ENCODE data around the gene FAM133A. TPM values are rescaled to one million over a fixed set of nuclear protein-coding genes. Genes with fewer than 3 reads are reported as not detected.

FAM133A gene
- total and polyA plus RNA-seq, 2 donors (not counting 1 experiment from before 2014, with no cell fraction given), result not detected

- Mint-ChIP-seq H3K27ac (no peak within 1 kb of the TSS), H3K4me1 (peaks cover 6% of the 10 kb centered on the region), H3K27me3 (no peaks in the 10 kb centered on the region), H3K9me3 (ENCODE audit: insufficient read depth) (no peaks in the 10 kb centered on the region), H3K4me3 (peak within 1 kb of the TSS; percentile 85)
- CTCF ChIA-PET, result no interaction called here
- WGBS (ENCODE audit: insufficient coverage), result 3% methylated on average over 33 of the region's 51 CpGs
- Histone ChIP-seq H3K4me1 (ENCODE audit: control insufficient read depth in 2 of 2, insufficient read depth in 2 of 2, low read length in 2 of 2) (peaks cover 6 to 10% of the 10 kb centered on the region in 2 donors), H3K4me3 (ENCODE audit: control extremely low read depth in 1 of 5, extremely low read depth in 1 of 5, insufficient read depth in 1 of 5, low read depth in 2 of 5, low read length in 4 of 5) (peak within 1 kb of the TSS; percentile 15 to 56 (median 35)), H3K79me2 (ENCODE audit: control insufficient read depth, insufficient read depth, low read length) (no peaks in the 10 kb centered on the region), H3K4me2 (replicated peaks; ENCODE audit: low read depth, low read length, poor library complexity, severe bottlenecking) (peak within 1 kb of the TSS; percentile 66), H3K36me3 (replicated peaks in 1 of 2; ENCODE audit: control extremely low read depth in 1 of 2, control insufficient read depth in 1 of 2, extremely low read depth in 1 of 2, insufficient read depth in 2 of 2, low read length in 1 of 2) (no peaks in the 10 kb centered on the region), H4K20me1 (ENCODE audit: control insufficient read depth, insufficient read depth, low read length, poor library complexity, severe bottlenecking) (no peaks in the 10 kb centered on the region), H3K9ac (ENCODE audit: low read length) (peak within 1 kb of the TSS; percentile 44), H3K27me3 (replicated peaks in 1 of 4; ENCODE audit: control extremely low read depth in 1 of 4, control insufficient read depth in 3 of 4, insufficient read depth in 4 of 4, low read length in 3 of 4) (peaks cover 0 to 10% (median 3%) of the 10 kb centered on the region in 4 experiments), H2AFZ (ENCODE audit: insufficient read depth, low read depth, low read length, poor library complexity, severe bottlenecking) (peak within 1 kb of the TSS; percentile 63), H3K9me3 (ENCODE audit: control extremely low read depth in 1 of 3, control insufficient read depth in 2 of 3, insufficient read depth in 1 of 3, low read length in 2 of 3) (peaks cover 0 to 2% (median 0%) of the 10 kb centered on the region in 3 donors), H3K27ac (ENCODE audit: low read length in 2 of 2) (no peak within 1 kb of the TSS)
- no peak for TF ChIP-seq EZH2 (IDR thresholded peaks at IDR 0.05; ENCODE audit: borderline replicate concordance, insufficient read depth, low read depth, low read length, poor library complexity, severe bottlenecking)
- no peak for TF ChIP-seq CTCF (IDR thresholded peaks at IDR 0.05)
- peak; percentile 31 for DNase-seq
- intact Hi-C loops (cut with micrococcal nuclease), result no loop called here
- POLR2A ChIA-PET, result no interaction called here
- ATAC-seq (ENCODE audit: low read depth), result peak; percentile 36
These were observed 744 bp upstream of the FAM133A start, which contains the start of gene NAP1L3 for GRCh38 chrX:93673056-93673868. NAP1L3 (minus strand) TSS chrX:93673578; CDS start chrX:93673304, 274 bp downstream.

GRCh38 chrX:93695981-93696380 is 22.0 kb downstream of the FAM133A start:
- H3K27me3 ChIP-seq (replicated peaks in 1 of 4; ENCODE audit: control extremely low read depth in 1 of 4, control insufficient read depth in 3 of 4, insufficient read depth in 4 of 4, low read length in 3 of 4), result no peaks in the 10 kb centered on the region
- CTCF ChIA-PET, result no interaction called here
- H3K4me3 ChIP-seq (ENCODE audit: control extremely low read depth in 1 of 5, extremely low read depth in 1 of 5, insufficient read depth in 1 of 5, low read depth in 2 of 5, low read length in 4 of 5), result no peak overlapping the region
- H3K79me2 ChIP-seq (ENCODE audit: control insufficient read depth, insufficient read depth, low read length), result no peaks in the 10 kb centered on the region
- TF ChIP-seq CTCF (IDR thresholded peaks at IDR 0.05), result no peak
- no peak for TF ChIP-seq EZH2 (IDR thresholded peaks at IDR 0.05; ENCODE audit: borderline replicate concordance, insufficient read depth, low read depth, low read length, poor library complexity, severe bottlenecking)
- POLR2A ChIA-PET, result no interaction called here
- no peak overlapping the region for H3K27ac Mint-ChIP-seq
- no peak overlapping the region for H3K4me2 ChIP-seq (replicated peaks; ENCODE audit: low read depth, low read length, poor library complexity, severe bottlenecking)
- no peaks in the 10 kb centered on the region for H4K20me1 ChIP-seq (ENCODE audit: control insufficient read depth, insufficient read depth, low read length, poor library complexity, severe bottlenecking)
- H3K4me3 Mint-ChIP-seq, result no peak overlapping the region
- H3K9me3 ChIP-seq (ENCODE audit: control extremely low read depth in 1 of 3, control insufficient read depth in 2 of 3, insufficient read depth in 1 of 3, low read length in 2 of 3), result no peaks in the 10 kb centered on the region
- H3K4me1 ChIP-seq (ENCODE audit: control insufficient read depth in 2 of 2, insufficient read depth in 2 of 2, low read length in 2 of 2), result no peaks in the 10 kb centered on the region
- no peak overlapping the region for H3K27ac ChIP-seq (ENCODE audit: low read length in 2 of 2)
- H3K4me1 Mint-ChIP-seq, result no peaks in the 10 kb centered on the region
- 100% methylated on average over 5 of the region's 6 CpGs for WGBS (ENCODE audit: insufficient coverage)
- ATAC-seq (ENCODE audit: low read depth) (no peak), DNase-seq (no peak)
- H3K9ac ChIP-seq (ENCODE audit: low read length), result no peak overlapping the region
- H3K9me3 Mint-ChIP-seq (ENCODE audit: insufficient read depth), result no peaks in the 10 kb centered on the region
- H3K27me3 Mint-ChIP-seq, result no peaks in the 10 kb centered on the region
- intact Hi-C loops (cut with micrococcal nuclease), result no loop called here
- H2AFZ ChIP-seq (ENCODE audit: insufficient read depth, low read depth, low read length, poor library complexity, severe bottlenecking), result no peak overlapping the region
- H3K36me3 ChIP-seq (replicated peaks in 1 of 2; ENCODE audit: control extremely low read depth in 1 of 2, control insufficient read depth in 1 of 2, extremely low read depth in 1 of 2, insufficient read depth in 2 of 2, low read length in 1 of 2), result no peaks in the 10 kb centered on the region
